ENCODE measurements around the gene ALDOB.

DNA sequence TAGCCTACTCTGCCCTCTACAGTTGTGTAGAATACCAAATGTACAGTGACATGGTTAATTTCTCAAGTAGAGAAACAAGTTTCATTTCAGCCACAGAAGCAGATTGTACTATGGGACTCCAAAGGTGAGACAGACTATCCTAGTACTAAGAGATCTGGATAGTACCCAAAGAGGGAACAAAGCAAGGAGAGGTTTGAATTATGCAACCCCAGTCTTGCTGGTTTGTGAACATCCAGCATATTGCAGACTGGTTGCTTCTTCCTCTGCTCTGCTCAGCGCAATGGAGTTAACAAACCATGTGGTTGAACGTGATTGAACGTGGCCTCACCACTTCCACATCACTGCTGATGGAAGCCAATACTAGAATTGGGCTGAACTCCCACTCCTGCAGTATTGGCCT, 43.3 kb upstream of the ALDOB start:
- TF ChIP-seq, protein P1, sequence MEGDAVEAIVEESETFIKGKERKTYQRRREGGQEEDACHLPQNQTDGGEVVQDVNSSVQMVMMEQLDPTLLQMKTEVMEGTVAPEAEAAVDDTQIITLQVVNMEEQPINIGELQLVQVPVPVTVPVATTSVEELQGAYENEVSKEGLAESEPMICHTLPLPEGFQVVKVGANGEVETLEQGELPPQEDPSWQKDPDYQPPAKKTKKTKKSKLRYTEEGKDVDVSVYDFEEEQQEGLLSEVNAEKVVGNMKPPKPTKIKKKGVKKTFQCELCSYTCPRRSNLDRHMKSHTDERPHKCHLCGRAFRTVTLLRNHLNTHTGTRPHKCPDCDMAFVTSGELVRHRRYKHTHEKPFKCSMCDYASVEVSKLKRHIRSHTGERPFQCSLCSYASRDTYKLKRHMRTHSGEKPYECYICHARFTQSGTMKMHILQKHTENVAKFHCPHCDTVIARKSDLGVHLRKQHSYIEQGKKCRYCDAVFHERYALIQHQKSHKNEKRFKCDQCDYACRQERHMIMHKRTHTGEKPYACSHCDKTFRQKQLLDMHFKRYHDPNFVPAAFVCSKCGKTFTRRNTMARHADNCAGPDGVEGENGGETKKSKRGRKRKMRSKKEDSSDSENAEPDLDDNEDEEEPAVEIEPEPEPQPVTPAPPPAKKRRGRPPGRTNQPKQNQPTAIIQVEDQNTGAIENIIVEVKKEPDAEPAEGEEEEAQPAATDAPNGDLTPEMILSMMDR (IDR thresholded peaks at IDR 0.05) = no peak
- TF ChIP-seq POLR2AphosphoS5 (IDR thresholded peaks at IDR 0.05) = no peak
